Neural cell (in vitro differentiated cells): ENCODE data around the gene RHBDF2. TPM values are rescaled to one million over a fixed set of nuclear protein-coding genes. Genes with fewer than 3 reads are reported as not detected.

Experiments
- H2AFZ ChIP-seq: fragments of 200-600, 300-800 bp; sonication (generic), shearing (Covaris generic); 2 replicates; pipeline ENCODE4 v1.6.0; 2014; ENCODE audit warnings: low read depth, mild to moderate bottlenecking, antibody characterized with exemption, low read length, moderate library complexity
- H3F3A ChIP-seq: fragments of 200-600 bp; shearing (Covaris generic); 2 replicates; pipeline ENCODE4 v1.6.1; 2016; ENCODE audit warnings: mild to moderate bottlenecking, moderate library complexity, mixed read lengths, antibody characterized with exemption, low read length; ENCODE audit not compliant: insufficient read depth, poor library complexity, severe bottlenecking
- H3K27ac ChIP-seq: fragments of 200-600, 300-800 bp; sonication (generic), shearing (Covaris generic); 2 replicates; pipeline ENCODE4 v1.5.1; 2014; ENCODE audit warnings: mild to moderate bottlenecking, low read length, moderate library complexity
- H3K27me3 ChIP-seq: fragments of 300-800, 200-600 bp; sonication (generic), shearing (Covaris generic); 2 replicates; pipeline ENCODE4 v1.6.0; 2014; ENCODE audit warnings: mild to moderate bottlenecking, low read depth, low read length, moderate library complexity; ENCODE audit not compliant: insufficient read depth
- H3K36me3 ChIP-seq: fragments of 300-800, 200-600 bp; sonication (generic), shearing (Covaris generic); 2 replicates; pipeline ENCODE4 v1.5.1; 2014; ENCODE audit warnings: mild to moderate bottlenecking, antibody characterized with exemption, low read length, moderate library complexity; ENCODE audit not compliant: insufficient read depth
- H3K4me2 ChIP-seq: fragments of 300-800, 200-600 bp; sonication (generic), shearing (Covaris generic); 2 replicates; pipeline ENCODE4 v1.6.0; 2014; ENCODE audit warnings: mild to moderate bottlenecking, low read length
- H3K4me3 ChIP-seq: fragments of 300-800, 200-600 bp; sonication (generic), shearing (Covaris generic); 2 replicates; pipeline ENCODE4 v1.5.1; 2014; ENCODE audit warnings: mild to moderate bottlenecking, low read length, moderate library complexity
- H3K79me2 ChIP-seq: fragments of 200-600 bp; shearing (Covaris generic); replicated peaks from 2 replicates; pipeline ENCODE4 v1.6.0; 2014; ENCODE audit warnings: mild to moderate bottlenecking, low read length, moderate library complexity; ENCODE audit not compliant: insufficient read depth
- H3K9ac ChIP-seq: fragments of 300-800, 200-600 bp; sonication (generic), shearing (Covaris generic); 2 replicates; pipeline ENCODE4 v1.6.1; 2016; ENCODE audit warnings: mild to moderate bottlenecking, low read length, mixed read lengths
- H3K9me2 ChIP-seq: fragments of 200-600 bp; shearing (Covaris generic); 2 replicates; pipeline ENCODE4 v1.6.1; 2016; ENCODE audit warnings: mild to moderate bottlenecking, low read length, mixed read lengths; ENCODE audit not compliant: insufficient read depth
- H3K9me3 ChIP-seq: fragments of 200-600, 300-800 bp; sonication (generic), shearing (Covaris generic); 2 replicates; pipeline ENCODE4 v1.6.1; 2016; ENCODE audit warnings: mild to moderate bottlenecking, mixed run types, low read length, moderate library complexity, mixed read lengths
- H4K20me1 ChIP-seq: fragments of 200-600 bp; shearing (Covaris generic); 2 replicates; pipeline ENCODE4 v1.6.1; 2016; ENCODE audit warnings: mild to moderate bottlenecking, mixed run types; ENCODE audit not compliant: insufficient read depth
- EP300 ChIP-seq: fragments of 450-650 bp; conservative IDR thresholded peaks from 2 replicates; pipeline ENCODE4 v1.6.1; 2014; ENCODE audit warnings: antibody characterized with exemption, mild to moderate bottlenecking, moderate library complexity; ENCODE audit not compliant: poor library complexity, severe bottlenecking
- EZH2 ChIP-seq: fragments of 200-600, 300-800 bp; shearing (Covaris generic), sonication (generic); IDR thresholded peaks from 2 replicates; pipeline ENCODE4 v1.6.1; 2014; ENCODE audit warnings: antibody characterized with exemption, low read length, borderline replicate concordance, mild to moderate bottlenecking; ENCODE audit not compliant: insufficient read depth, poor library complexity, severe bottlenecking
- MXI1 ChIP-seq: fragments of 450-650 bp; conservative IDR thresholded peaks from 2 replicates; pipeline ENCODE4 v1.6.1; 2014; ENCODE audit warnings: antibody characterized with exemption, mild to moderate bottlenecking; ENCODE audit not compliant: poor library complexity, severe bottlenecking
- POLR2AphosphoS5 ChIP-seq: IDR thresholded peaks from 2 replicates; pipeline ENCODE4 v1.6.1; 2012
- RAD21 ChIP-seq: fragments of 450-650 bp; conservative IDR thresholded peaks from 2 replicates; pipeline ENCODE4 v1.6.1; 2014; ENCODE audit warnings: antibody characterized with exemption, mild to moderate bottlenecking, moderate library complexity
- REST ChIP-seq: IDR thresholded peaks from 2 replicates; pipeline ENCODE4 v1.6.1; 2012; ENCODE audit warnings: borderline replicate concordance
- SMC3 ChIP-seq: fragments of 450-650 bp; conservative IDR thresholded peaks from 2 replicates; pipeline ENCODE4 v1.6.1; 2014; ENCODE audit warnings: antibody characterized with exemption, mild to moderate bottlenecking, moderate library complexity; ENCODE audit not compliant: poor library complexity
- TAF1 ChIP-seq: IDR thresholded peaks from 2 replicates; pipeline ENCODE4 v1.6.1; 2012; ENCODE audit warnings: low read depth
- polyA plus RNA-seq: library from polyadenylated mRNA; depleted of rRNA; stranded (reverse); fragments of >200 nt; gene quantifications from 2 replicates; pipeline ENCODE4 v1.2.3, GENCODE V29; 2014
- TF ChIP-seq, protein P1 (sequence below): fragments of 450-650 bp; IDR thresholded peaks from 2 replicates; pipeline ENCODE4 v1.5.1; 2014; ENCODE audit warnings: antibody characterized with exemption, mild to moderate bottlenecking, moderate library complexity; ENCODE audit not compliant: poor library complexity, severe bottlenecking

The RHBDF2 gene
- polyA plus RNA-seq, 1 donor from 2014 or later = not detected

DNA sequence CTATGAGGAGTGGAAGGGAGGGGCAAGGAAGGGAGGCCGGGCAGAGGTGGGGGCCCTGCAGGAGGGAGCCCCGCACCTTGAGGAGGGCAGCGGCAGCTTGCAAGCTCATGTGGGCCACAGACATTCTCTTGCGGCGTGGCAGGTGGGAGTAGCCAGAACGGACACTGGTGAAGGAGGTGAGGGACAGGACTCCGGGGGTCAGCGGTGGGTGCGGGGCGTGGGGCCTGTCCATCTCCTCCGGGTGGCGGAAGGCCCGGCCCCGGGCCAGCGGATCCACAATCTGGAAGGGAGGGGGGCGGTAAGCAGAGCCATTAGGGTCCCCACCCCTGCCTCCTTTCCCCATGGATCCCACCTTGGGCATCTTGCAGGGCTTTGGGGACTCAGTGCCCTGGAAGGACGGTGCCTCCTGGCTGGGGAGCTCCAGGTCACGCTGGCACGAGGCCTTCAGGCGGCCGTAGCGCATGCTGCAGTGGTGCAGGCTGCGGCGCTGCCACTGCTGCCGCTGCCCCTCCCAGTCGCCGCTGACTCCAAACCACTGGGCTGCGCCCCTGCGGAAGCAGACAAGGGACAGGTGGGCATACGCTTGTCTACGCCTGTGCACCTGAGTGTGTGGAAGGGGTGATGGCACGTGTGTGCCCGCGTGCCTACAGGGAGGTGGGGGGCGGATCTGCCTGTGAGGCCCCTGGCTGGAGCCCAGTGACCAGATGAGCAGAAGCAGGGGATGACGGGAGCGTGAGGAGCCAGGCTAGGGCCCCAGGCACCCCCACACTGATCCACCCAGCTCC is 22.3 kb downstream of the RHBDF2 start:
- H3K4me2 ChIP-seq = no peak overlapping the region
- no peak overlapping the region for H3K9ac ChIP-seq
- H3F3A ChIP-seq = no peaks in the 10 kb centered on the region
- no peaks in the 10 kb centered on the region for H3K9me3 ChIP-seq
- H3K27me3 ChIP-seq = no peaks in the 10 kb centered on the region
- no peaks in the 10 kb centered on the region for H3K79me2 ChIP-seq
- no peaks in the 10 kb centered on the region for H4K20me1 ChIP-seq
- TF ChIP-seq EP300 = no peak
- TF ChIP-seq SMC3 = no peak
- no peak for TF ChIP-seq POLR2AphosphoS5
- TF ChIP-seq REST = no peak
- TF ChIP-seq MXI1 = no peak
- TF ChIP-seq, protein P1, sequence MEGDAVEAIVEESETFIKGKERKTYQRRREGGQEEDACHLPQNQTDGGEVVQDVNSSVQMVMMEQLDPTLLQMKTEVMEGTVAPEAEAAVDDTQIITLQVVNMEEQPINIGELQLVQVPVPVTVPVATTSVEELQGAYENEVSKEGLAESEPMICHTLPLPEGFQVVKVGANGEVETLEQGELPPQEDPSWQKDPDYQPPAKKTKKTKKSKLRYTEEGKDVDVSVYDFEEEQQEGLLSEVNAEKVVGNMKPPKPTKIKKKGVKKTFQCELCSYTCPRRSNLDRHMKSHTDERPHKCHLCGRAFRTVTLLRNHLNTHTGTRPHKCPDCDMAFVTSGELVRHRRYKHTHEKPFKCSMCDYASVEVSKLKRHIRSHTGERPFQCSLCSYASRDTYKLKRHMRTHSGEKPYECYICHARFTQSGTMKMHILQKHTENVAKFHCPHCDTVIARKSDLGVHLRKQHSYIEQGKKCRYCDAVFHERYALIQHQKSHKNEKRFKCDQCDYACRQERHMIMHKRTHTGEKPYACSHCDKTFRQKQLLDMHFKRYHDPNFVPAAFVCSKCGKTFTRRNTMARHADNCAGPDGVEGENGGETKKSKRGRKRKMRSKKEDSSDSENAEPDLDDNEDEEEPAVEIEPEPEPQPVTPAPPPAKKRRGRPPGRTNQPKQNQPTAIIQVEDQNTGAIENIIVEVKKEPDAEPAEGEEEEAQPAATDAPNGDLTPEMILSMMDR = no peak
- TF ChIP-seq RAD21 = no peak
- no peak for TF ChIP-seq TAF1
- TF ChIP-seq EZH2 = no peak
- H2AFZ ChIP-seq = no peak overlapping the region
- no peak overlapping the region for H3K4me3 ChIP-seq
- no peak overlapping the region for H3K27ac ChIP-seq
- no peaks in the 10 kb centered on the region for H3K9me2 ChIP-seq
- H3K36me3 ChIP-seq = no peaks in the 10 kb centered on the region

GRCh38 chr17:76478097-76478496 is 23.1 kb downstream of the RHBDF2 start:
- H3K79me2 ChIP-seq = no peaks in the 10 kb centered on the region
- H3K4me3 ChIP-seq = no peak overlapping the region
- H2AFZ ChIP-seq = no peak overlapping the region
- H3K27ac ChIP-seq = no peak overlapping the region
- H3F3A ChIP-seq = no peaks in the 10 kb centered on the region
- H3K9me3 ChIP-seq = no peaks in the 10 kb centered on the region
- H3K27me3 ChIP-seq = no peaks in the 10 kb centered on the region
- H3K4me2 ChIP-seq = no peak overlapping the region
- H3K36me3 ChIP-seq = no peaks in the 10 kb centered on the region
- no peaks in the 10 kb centered on the region for H3K9me2 ChIP-seq
- no peaks in the 10 kb centered on the region for H4K20me1 ChIP-seq
- TF ChIP-seq POLR2AphosphoS5 = no peak
- no peak for TF ChIP-seq EZH2
- no peak for TF ChIP-seq TAF1
- no peak for TF ChIP-seq SMC3
- TF ChIP-seq, protein P1 = no peak
- TF ChIP-seq RAD21 = no peak
- TF ChIP-seq EP300 = no peak
- TF ChIP-seq MXI1 = no peak
- TF ChIP-seq REST = no peak
- H3K9ac ChIP-seq = no peak overlapping the region
